GM12878 (cell line): ENCODE results near the gene RRAGD. TPM values are rescaled to one million over a fixed set of nuclear protein-coding genes. Genes with fewer than 3 reads are reported as not detected.

Experiments used
- ASH2L ChIP-seq: fragments of 300-600, 200-600 bp; sonication (generic); IDR thresholded peaks from 2 replicates; pipeline ENCODE4 v1.6.1; 2017; ENCODE audit warnings: low read depth, mild to moderate bottlenecking, borderline replicate concordance
- ATF7 ChIP-seq: fragments of 450-650 bp; IDR thresholded peaks from 2 replicates; pipeline ENCODE4 v1.6.1; 2016; ENCODE audit warnings: low read depth, mild to moderate bottlenecking
- BCLAF1 ChIP-seq: fragments of 450-650 bp; IDR thresholded peaks from 2 replicates; pipeline ENCODE4 v1.6.1; 2017; ENCODE audit warnings: antibody characterized with exemption, mild to moderate bottlenecking, moderate library complexity
- CBFB ChIP-seq: IDR thresholded peaks from 2 replicates; pipeline ENCODE4 v1.6.1; 2016; ENCODE audit warnings: antibody characterized with exemption, low read depth
- CHD1 ChIP-seq: IDR thresholded peaks from 2 replicates; pipeline ENCODE4 v1.6.1; 2012; ENCODE audit warnings: low read depth, low read length, improper control_type of control experiment
- EED ChIP-seq: sonication (generic); IDR thresholded peaks from 2 replicates; pipeline ENCODE4 v1.6.1; 2016; ENCODE audit warnings: antibody characterized with exemption, low read depth
- EP300 ChIP-seq, 2 experiments: fragments of 150-350 bp in 1 of 2; IDR thresholded peaks; 2 replicates each; pipeline ENCODE4 v1.6.1; 2011 to 2012; ENCODE audit warnings: low read depth in 2 of 2, low read length in 2 of 2, borderline replicate concordance in 1 of 2, improper control_type of control experiment in 1 of 2, inconsistent platforms in 1 of 2; ENCODE audit not compliant: control insufficient read depth in 1 of 2
- HCFC1 ChIP-seq: fragments of 150-350 bp; IDR thresholded peaks from 2 replicates; pipeline ENCODE4 v1.6.1; 2014; ENCODE audit warnings: low read length
- IKZF2 ChIP-seq, 2 experiments: fragments of 450-650 bp; IDR thresholded peaks; 2 replicates each; pipeline ENCODE4 v1.6.1; 2017; ENCODE audit warnings: mild to moderate bottlenecking in 2 of 2, moderate library complexity in 2 of 2
- KDM1A ChIP-seq: fragments of 200-600 bp; sonication (generic); IDR thresholded peaks from 2 replicates; pipeline ENCODE4 v1.6.1; 2016; ENCODE audit warnings: borderline replicate concordance
- MYB ChIP-seq: fragments of 150-350 bp; IDR thresholded peaks from 2 replicates; pipeline ENCODE4 v1.6.1; 2014; ENCODE audit warnings: mild to moderate bottlenecking, low read depth, low read length, borderline replicate concordance
- NRF1 ChIP-seq: conservative IDR thresholded peaks from 2 replicates; pipeline ENCODE4 v1.6.1; 2011; ENCODE audit warnings: mild to moderate bottlenecking, low read depth, low read length, improper control_type of control experiment
- PAX5 ChIP-seq: IDR thresholded peaks from 2 replicates; pipeline ENCODE4 v1.6.1; 2011; ENCODE audit warnings: low read depth, low read length, borderline replicate concordance
- TCF3 ChIP-seq: IDR thresholded peaks from 2 replicates; pipeline ENCODE4 v1.6.1; 2012; ENCODE audit warnings: low read depth, mild to moderate bottlenecking, low read length, borderline replicate concordance; ENCODE audit not compliant: insufficient read depth
- ZNF217 ChIP-seq: fragments of 450-650 bp; IDR thresholded peaks from 2 replicates; pipeline ENCODE4 v1.6.1; 2017; ENCODE audit warnings: antibody characterized with exemption, mild to moderate bottlenecking
- polyA plus RNA-seq, 11 experiments: library from polyadenylated mRNA; depleted of rRNA in 4 of 11; unstranded in 6 of 11; stranded (reverse) in 5 of 11; fragments of >200 nt; fragmentation: Nextera tagmentation in 4 of 11; fragmentation: Illumina TruSeq in 1 of 11; extraction: Ambion mirVana in 4 of 11; extraction: Trizol in 1 of 11; gene quantifications; 1 replicate in 1 of 11; 2 replicates in 10 of 11; pipeline versions ENCODE4 v1.2.1 to v1.2.3, GENCODE V29; 2011 to 2016; ENCODE audit warnings: inconsistent platforms in 2 of 11, missing spikeins in 2 of 11, low read depth in 1 of 11
- total RNA-seq, 4 experiments: library from RNA; depleted of rRNA in 3 of 4; stranded (reverse); fragments of >200 nt in 3 of 4; fragmentation: Illumina TruSeq in 1 of 4; extraction: Trizol in 1 of 4; gene quantifications; 2 replicates each; pipeline versions ENCODE4 v1.2.1 to v1.2.3, GENCODE V29; 2013 to 2021
- TF ChIP-seq, protein P1 (sequence below): IDR thresholded peaks from 2 replicates; pipeline ENCODE4 v1.6.1; 2011; ENCODE audit warnings: low read depth, low read length, improper control_type of control experiment, borderline replicate concordance
- TF ChIP-seq, protein P2 (sequence below): fragments of 450-650 bp; IDR thresholded peaks from 2 replicates; pipeline ENCODE4 v1.6.1; 2018; ENCODE audit warnings: borderline replicate concordance, mild to moderate bottlenecking; ENCODE audit not compliant: partially characterized antibody
- TF ChIP-seq, protein P3 (sequence below): fragments of 450-650 bp; formaldehyde crosslinking; IDR thresholded peaks from 2 replicates; pipeline ENCODE4 v1.4.0; 2022; ENCODE audit warnings: mild to moderate bottlenecking, moderate library complexity
- TF ChIP-seq, protein P4 (sequence below): IDR thresholded peaks from 2 replicates; pipeline ENCODE4 v1.6.1; 2012; ENCODE audit warnings: low read depth, low read length, improper control_type of control experiment

RRAGD gene
- total and polyA plus RNA-seq, 10 of the 15 experiments (the other 5 are each of a cell fraction or from before 2014, with no cell fraction given), result 4.6 to 17.4 (median 8.5) TPM

DNA sequence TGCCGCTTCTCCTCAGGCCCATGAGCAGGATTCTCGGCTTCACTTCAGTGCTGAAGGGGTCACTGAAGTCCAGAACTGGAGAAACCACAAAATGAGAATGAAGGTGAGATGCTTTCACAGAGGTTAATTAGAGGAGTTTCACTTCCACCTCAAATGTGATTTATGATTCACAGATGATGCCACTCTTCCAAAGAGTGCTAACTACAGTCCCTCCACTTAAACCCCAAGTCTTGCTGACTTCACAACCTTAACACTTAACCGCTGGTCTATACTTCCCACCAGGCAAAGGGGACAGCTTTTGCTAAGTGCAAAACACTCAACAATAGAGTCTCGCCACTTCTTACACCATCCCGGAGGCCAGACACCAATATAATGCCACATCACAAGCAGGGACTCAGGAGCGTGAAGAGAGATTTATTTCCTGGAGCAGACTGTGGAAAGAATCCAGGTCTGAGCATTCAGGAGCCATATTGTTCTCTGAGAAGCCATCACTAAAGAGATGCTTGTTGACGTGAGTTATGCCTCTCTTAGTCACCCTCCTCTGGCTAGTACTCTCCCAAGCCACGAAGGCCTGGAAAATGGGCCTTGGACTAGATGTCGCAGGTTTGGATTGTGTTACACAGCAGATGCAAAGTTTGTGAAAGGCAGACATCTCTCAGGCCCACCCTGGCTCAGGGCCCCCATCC, 24.4 kb downstream of the RRAGD start (continued):
- TF ChIP-seq TCF3 (peak; percentile 87), KDM1A (no peak), ZNF217 (peak; percentile 88), PAX5 (peak; percentile 97), EED (peak; percentile 95), EP300 (IDR thresholded peaks at IDR 0.05; ENCODE audit: borderline replicate concordance in 1 of 2, control insufficient read depth in 1 of 2, low read depth in 2 of 2, low read length in 2 of 2) (peak; percentile 98 to 99), IKZF2 (IDR thresholded peaks at IDR 0.05) (peak; percentile 100), CBFB (peak; percentile 95), ASH2L (no peak), MYB (no peak), ATF7 (peak; percentile 96), HCFC1 (no peak), BCLAF1 (no peak), NRF1 (no peak), CHD1 (no peak)
- TF ChIP-seq, protein P1, sequence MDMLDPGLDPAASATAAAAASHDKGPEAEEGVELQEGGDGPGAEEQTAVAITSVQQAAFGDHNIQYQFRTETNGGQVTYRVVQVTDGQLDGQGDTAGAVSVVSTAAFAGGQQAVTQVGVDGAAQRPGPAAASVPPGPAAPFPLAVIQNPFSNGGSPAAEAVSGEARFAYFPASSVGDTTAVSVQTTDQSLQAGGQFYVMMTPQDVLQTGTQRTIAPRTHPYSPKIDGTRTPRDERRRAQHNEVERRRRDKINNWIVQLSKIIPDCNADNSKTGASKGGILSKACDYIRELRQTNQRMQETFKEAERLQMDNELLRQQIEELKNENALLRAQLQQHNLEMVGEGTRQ, result no peak
- TF ChIP-seq, protein P2, sequence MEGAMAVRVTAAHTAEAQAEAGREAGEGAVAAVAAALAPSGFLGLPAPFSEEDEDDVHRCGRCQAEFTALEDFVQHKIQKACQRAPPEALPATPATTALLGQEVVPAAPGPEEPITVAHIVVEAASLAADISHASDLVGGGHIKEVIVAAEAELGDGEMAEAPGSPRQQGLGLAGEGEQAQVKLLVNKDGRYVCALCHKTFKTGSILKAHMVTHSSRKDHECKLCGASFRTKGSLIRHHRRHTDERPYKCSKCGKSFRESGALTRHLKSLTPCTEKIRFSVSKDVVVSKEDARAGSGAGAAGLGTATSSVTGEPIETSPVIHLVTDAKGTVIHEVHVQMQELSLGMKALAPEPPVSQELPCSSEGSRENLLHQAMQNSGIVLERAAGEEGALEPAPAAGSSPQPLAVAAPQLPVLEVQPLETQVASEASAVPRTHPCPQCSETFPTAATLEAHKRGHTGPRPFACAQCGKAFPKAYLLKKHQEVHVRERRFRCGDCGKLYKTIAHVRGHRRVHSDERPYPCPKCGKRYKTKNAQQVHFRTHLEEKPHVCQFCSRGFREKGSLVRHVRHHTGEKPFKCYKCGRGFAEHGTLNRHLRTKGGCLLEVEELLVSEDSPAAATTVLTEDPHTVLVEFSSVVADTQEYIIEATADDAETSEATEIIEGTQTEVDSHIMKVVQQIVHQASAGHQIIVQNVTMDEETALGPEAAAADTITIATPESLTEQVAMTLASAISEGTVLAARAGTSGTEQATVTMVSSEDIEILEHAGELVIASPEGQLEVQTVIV, result no peak
- TF ChIP-seq, protein P3, sequence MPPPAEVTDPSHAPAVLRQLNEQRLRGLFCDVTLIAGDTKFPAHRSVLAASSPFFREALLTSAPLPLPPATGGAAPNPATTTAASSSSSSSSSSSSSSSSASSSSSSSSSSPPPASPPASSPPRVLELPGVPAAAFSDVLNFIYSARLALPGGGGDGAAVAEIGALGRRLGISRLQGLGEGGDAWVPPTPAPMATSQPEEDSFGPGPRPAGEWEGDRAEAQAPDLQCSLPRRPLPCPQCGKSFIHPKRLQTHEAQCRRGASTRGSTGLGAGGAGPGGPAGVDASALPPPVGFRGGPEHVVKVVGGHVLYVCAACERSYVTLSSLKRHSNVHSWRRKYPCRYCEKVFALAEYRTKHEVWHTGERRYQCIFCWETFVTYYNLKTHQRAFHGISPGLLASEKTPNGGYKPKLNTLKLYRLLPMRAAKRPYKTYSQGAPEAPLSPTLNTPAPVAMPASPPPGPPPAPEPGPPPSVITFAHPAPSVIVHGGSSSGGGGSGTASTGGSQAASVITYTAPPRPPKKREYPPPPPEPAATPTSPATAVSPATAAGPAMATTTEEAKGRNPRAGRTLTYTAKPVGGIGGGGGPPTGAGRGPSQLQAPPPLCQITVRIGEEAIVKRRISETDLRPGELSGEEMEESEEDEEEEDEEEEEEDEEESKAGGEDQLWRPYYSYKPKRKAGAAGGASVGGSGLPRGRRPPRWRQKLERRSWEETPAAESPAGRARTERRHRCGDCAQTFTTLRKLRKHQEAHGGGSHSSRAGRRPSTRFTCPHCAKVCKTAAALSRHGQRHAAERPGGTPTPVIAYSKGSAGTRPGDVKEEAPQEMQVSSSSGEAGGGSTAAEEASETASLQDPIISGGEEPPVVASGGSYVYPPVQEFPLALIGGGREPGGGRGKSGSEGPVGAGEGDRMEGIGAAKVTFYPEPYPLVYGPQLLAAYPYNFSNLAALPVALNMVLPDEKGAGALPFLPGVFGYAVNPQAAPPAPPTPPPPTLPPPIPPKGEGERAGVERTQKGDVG, result no peak
- TF ChIP-seq, protein P4, sequence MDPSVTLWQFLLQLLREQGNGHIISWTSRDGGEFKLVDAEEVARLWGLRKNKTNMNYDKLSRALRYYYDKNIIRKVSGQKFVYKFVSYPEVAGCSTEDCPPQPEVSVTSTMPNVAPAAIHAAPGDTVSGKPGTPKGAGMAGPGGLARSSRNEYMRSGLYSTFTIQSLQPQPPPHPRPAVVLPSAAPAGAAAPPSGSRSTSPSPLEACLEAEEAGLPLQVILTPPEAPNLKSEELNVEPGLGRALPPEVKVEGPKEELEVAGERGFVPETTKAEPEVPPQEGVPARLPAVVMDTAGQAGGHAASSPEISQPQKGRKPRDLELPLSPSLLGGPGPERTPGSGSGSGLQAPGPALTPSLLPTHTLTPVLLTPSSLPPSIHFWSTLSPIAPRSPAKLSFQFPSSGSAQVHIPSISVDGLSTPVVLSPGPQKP, result no peak
